Neural cell (in vitro differentiated cells): ENCODE results near the gene HOXC6. TPM values are rescaled to one million over a fixed set of nuclear protein-coding genes. Genes with fewer than 3 reads are reported as not detected.

Experiments
- H2AFZ ChIP-seq: fragments of 200-600, 300-800 bp; sonication (generic), shearing (Covaris generic); 2 replicates; pipeline ENCODE4 v1.6.0; 2014; ENCODE audit warnings: low read depth, mild to moderate bottlenecking, antibody characterized with exemption, low read length, moderate library complexity
- H3F3A ChIP-seq: fragments of 200-600 bp; shearing (Covaris generic); 2 replicates; pipeline ENCODE4 v1.6.1; 2016; ENCODE audit warnings: mild to moderate bottlenecking, moderate library complexity, mixed read lengths, antibody characterized with exemption, low read length; ENCODE audit not compliant: insufficient read depth, poor library complexity, severe bottlenecking
- H3K27ac ChIP-seq: fragments of 200-600, 300-800 bp; sonication (generic), shearing (Covaris generic); 2 replicates; pipeline ENCODE4 v1.5.1; 2014; ENCODE audit warnings: mild to moderate bottlenecking, low read length, moderate library complexity
- H3K27me3 ChIP-seq: fragments of 300-800, 200-600 bp; sonication (generic), shearing (Covaris generic); 2 replicates; pipeline ENCODE4 v1.6.0; 2014; ENCODE audit warnings: mild to moderate bottlenecking, low read depth, low read length, moderate library complexity; ENCODE audit not compliant: insufficient read depth
- H3K36me3 ChIP-seq: fragments of 300-800, 200-600 bp; sonication (generic), shearing (Covaris generic); 2 replicates; pipeline ENCODE4 v1.5.1; 2014; ENCODE audit warnings: mild to moderate bottlenecking, antibody characterized with exemption, low read length, moderate library complexity; ENCODE audit not compliant: insufficient read depth
- H3K4me2 ChIP-seq: fragments of 300-800, 200-600 bp; sonication (generic), shearing (Covaris generic); 2 replicates; pipeline ENCODE4 v1.6.0; 2014; ENCODE audit warnings: mild to moderate bottlenecking, low read length
- H3K4me3 ChIP-seq: fragments of 300-800, 200-600 bp; sonication (generic), shearing (Covaris generic); 2 replicates; pipeline ENCODE4 v1.5.1; 2014; ENCODE audit warnings: mild to moderate bottlenecking, low read length, moderate library complexity
- H3K79me2 ChIP-seq: fragments of 200-600 bp; shearing (Covaris generic); replicated peaks from 2 replicates; pipeline ENCODE4 v1.6.0; 2014; ENCODE audit warnings: mild to moderate bottlenecking, low read length, moderate library complexity; ENCODE audit not compliant: insufficient read depth
- H3K9ac ChIP-seq: fragments of 300-800, 200-600 bp; sonication (generic), shearing (Covaris generic); 2 replicates; pipeline ENCODE4 v1.6.1; 2016; ENCODE audit warnings: mild to moderate bottlenecking, low read length, mixed read lengths
- H3K9me2 ChIP-seq: fragments of 200-600 bp; shearing (Covaris generic); 2 replicates; pipeline ENCODE4 v1.6.1; 2016; ENCODE audit warnings: mild to moderate bottlenecking, low read length, mixed read lengths; ENCODE audit not compliant: insufficient read depth
- H3K9me3 ChIP-seq: fragments of 200-600, 300-800 bp; sonication (generic), shearing (Covaris generic); 2 replicates; pipeline ENCODE4 v1.6.1; 2016; ENCODE audit warnings: mild to moderate bottlenecking, mixed run types, low read length, moderate library complexity, mixed read lengths
- H4K20me1 ChIP-seq: fragments of 200-600 bp; shearing (Covaris generic); 2 replicates; pipeline ENCODE4 v1.6.1; 2016; ENCODE audit warnings: mild to moderate bottlenecking, mixed run types; ENCODE audit not compliant: insufficient read depth
- EP300 ChIP-seq: fragments of 450-650 bp; conservative IDR thresholded peaks from 2 replicates; pipeline ENCODE4 v1.6.1; 2014; ENCODE audit warnings: antibody characterized with exemption, mild to moderate bottlenecking, moderate library complexity; ENCODE audit not compliant: poor library complexity, severe bottlenecking
- EZH2 ChIP-seq: fragments of 200-600, 300-800 bp; shearing (Covaris generic), sonication (generic); IDR thresholded peaks from 2 replicates; pipeline ENCODE4 v1.6.1; 2014; ENCODE audit warnings: antibody characterized with exemption, low read length, borderline replicate concordance, mild to moderate bottlenecking; ENCODE audit not compliant: insufficient read depth, poor library complexity, severe bottlenecking
- MXI1 ChIP-seq: fragments of 450-650 bp; conservative IDR thresholded peaks from 2 replicates; pipeline ENCODE4 v1.6.1; 2014; ENCODE audit warnings: antibody characterized with exemption, mild to moderate bottlenecking; ENCODE audit not compliant: poor library complexity, severe bottlenecking
- POLR2AphosphoS5 ChIP-seq: IDR thresholded peaks from 2 replicates; pipeline ENCODE4 v1.6.1; 2012
- RAD21 ChIP-seq: fragments of 450-650 bp; conservative IDR thresholded peaks from 2 replicates; pipeline ENCODE4 v1.6.1; 2014; ENCODE audit warnings: antibody characterized with exemption, mild to moderate bottlenecking, moderate library complexity
- SMC3 ChIP-seq: fragments of 450-650 bp; conservative IDR thresholded peaks from 2 replicates; pipeline ENCODE4 v1.6.1; 2014; ENCODE audit warnings: antibody characterized with exemption, mild to moderate bottlenecking, moderate library complexity; ENCODE audit not compliant: poor library complexity
- TAF1 ChIP-seq: IDR thresholded peaks from 2 replicates; pipeline ENCODE4 v1.6.1; 2012; ENCODE audit warnings: low read depth
- polyA plus RNA-seq: library from polyadenylated mRNA; depleted of rRNA; stranded (reverse); fragments of >200 nt; gene quantifications from 2 replicates; pipeline ENCODE4 v1.2.3, GENCODE V29; 2014
- TF ChIP-seq, protein P1 (sequence below): IDR thresholded peaks from 2 replicates; pipeline ENCODE4 v1.6.1; 2012; ENCODE audit warnings: borderline replicate concordance
- TF ChIP-seq, protein P2 (sequence below): fragments of 450-650 bp; IDR thresholded peaks from 2 replicates; pipeline ENCODE4 v1.5.1; 2014; ENCODE audit warnings: antibody characterized with exemption, mild to moderate bottlenecking, moderate library complexity; ENCODE audit not compliant: poor library complexity, severe bottlenecking

Gene HOXC6
- polyA plus RNA-seq, 1 donor from 2014 or later: not detected

DNA sequence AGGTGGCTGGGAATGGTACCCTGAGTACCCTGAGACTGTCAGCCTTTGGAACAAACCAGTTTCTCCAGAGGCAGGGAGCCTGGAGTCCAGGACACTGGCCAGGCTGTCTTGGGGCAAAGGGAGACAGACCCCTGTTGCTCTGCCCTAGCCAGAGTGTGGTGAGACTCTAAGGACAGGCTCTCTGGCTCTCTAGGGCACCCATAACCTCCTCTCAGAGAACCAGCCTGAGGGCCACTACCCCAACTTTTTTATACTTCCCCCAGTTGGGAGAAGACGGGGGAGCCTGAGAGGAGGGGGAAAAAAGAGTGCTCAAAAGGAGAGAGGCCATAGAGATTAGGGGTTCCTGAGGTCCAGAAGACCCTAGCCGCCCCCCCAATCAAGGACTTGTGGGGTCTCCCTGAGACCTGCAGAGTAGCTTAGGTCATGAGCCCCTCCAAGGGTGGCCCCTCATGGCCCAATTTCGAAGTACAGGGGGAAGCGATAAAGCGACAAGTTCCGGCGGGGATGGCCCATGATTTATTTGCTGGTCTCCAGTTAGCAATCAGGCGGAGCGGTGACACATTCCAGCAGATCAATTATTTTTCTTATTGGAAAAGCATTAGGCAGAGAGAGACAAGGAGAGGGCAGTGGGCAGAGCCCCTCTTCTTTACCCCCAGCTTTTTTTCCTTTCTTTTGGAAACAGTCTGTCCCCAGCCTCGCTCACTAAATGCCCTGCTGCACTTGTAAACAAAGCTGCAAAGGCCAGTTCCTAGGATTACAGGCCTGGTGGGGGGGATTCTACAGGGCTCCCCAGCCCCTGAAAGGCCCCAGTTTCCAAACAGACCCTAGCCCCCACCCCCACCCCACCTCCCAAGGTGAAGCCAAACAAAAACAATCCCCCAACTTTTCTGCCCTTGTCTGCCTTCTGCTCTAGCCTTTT lies 17.9 kb upstream of the HOXC6 start:
- Histone ChIP-seq H3K4me3 (no peak overlapping the region), H3K79me2 (no peaks in the 10 kb centered on the region), H3K9me2 (no peaks in the 10 kb centered on the region), H3F3A (no peaks in the 10 kb centered on the region), H3K9me3 (no peaks in the 10 kb centered on the region), H3K27me3 (peaks cover 99% of the 10 kb centered on the region), H3K36me3 (no peaks in the 10 kb centered on the region), H3K4me2 (no peak overlapping the region), H3K27ac (no peak overlapping the region), H4K20me1 (no peaks in the 10 kb centered on the region), H2AFZ (no peak overlapping the region), H3K9ac (no peak overlapping the region)
- no peak for TF ChIP-seq EZH2
- TF ChIP-seq, protein P1, sequence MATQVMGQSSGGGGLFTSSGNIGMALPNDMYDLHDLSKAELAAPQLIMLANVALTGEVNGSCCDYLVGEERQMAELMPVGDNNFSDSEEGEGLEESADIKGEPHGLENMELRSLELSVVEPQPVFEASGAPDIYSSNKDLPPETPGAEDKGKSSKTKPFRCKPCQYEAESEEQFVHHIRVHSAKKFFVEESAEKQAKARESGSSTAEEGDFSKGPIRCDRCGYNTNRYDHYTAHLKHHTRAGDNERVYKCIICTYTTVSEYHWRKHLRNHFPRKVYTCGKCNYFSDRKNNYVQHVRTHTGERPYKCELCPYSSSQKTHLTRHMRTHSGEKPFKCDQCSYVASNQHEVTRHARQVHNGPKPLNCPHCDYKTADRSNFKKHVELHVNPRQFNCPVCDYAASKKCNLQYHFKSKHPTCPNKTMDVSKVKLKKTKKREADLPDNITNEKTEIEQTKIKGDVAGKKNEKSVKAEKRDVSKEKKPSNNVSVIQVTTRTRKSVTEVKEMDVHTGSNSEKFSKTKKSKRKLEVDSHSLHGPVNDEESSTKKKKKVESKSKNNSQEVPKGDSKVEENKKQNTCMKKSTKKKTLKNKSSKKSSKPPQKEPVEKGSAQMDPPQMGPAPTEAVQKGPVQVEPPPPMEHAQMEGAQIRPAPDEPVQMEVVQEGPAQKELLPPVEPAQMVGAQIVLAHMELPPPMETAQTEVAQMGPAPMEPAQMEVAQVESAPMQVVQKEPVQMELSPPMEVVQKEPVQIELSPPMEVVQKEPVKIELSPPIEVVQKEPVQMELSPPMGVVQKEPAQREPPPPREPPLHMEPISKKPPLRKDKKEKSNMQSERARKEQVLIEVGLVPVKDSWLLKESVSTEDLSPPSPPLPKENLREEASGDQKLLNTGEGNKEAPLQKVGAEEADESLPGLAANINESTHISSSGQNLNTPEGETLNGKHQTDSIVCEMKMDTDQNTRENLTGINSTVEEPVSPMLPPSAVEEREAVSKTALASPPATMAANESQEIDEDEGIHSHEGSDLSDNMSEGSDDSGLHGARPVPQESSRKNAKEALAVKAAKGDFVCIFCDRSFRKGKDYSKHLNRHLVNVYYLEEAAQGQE: no peak
- no peak for TF ChIP-seq POLR2AphosphoS5
- TF ChIP-seq, protein P2, sequence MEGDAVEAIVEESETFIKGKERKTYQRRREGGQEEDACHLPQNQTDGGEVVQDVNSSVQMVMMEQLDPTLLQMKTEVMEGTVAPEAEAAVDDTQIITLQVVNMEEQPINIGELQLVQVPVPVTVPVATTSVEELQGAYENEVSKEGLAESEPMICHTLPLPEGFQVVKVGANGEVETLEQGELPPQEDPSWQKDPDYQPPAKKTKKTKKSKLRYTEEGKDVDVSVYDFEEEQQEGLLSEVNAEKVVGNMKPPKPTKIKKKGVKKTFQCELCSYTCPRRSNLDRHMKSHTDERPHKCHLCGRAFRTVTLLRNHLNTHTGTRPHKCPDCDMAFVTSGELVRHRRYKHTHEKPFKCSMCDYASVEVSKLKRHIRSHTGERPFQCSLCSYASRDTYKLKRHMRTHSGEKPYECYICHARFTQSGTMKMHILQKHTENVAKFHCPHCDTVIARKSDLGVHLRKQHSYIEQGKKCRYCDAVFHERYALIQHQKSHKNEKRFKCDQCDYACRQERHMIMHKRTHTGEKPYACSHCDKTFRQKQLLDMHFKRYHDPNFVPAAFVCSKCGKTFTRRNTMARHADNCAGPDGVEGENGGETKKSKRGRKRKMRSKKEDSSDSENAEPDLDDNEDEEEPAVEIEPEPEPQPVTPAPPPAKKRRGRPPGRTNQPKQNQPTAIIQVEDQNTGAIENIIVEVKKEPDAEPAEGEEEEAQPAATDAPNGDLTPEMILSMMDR: no peak
- TF ChIP-seq RAD21: no peak
- no peak for TF ChIP-seq SMC3
- TF ChIP-seq MXI1: no peak
- no peak for TF ChIP-seq TAF1
- no peak for TF ChIP-seq EP300

DNA sequence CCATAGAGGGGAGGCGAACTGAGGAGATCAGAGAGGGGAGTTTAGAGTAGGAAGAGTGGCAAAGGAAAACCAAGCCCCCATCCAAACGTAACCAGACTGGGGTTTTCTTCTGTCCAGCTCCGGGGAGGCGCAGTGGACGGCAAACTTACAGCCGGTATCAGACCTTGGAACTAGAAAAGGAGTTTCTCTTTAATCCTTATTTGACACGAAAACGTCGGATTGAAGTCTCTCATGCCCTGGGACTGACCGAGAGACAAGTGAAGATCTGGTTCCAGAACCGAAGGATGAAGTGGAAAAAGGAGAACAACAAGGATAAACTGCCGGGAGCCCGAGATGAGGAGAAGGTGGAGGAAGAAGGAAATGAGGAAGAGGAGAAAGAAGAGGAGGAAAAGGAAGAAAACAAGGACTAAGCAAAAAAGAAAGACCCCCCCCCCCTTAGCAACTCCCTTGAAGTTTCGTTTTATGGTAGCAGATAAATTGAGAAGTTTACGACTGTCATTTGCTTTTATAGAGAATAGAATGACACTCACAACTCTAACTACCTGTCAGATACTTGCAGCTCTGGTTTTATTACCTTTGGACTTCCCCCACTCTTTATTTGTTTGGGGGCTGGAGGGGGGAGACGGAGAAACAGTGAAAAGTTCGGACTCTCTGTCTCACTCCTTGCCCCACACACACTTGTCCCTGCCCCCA lies 17.1 kb upstream of the HOXC6 start:
- Histone ChIP-seq H4K20me1 (no peaks in the 10 kb centered on the region), H3K4me2 (no peak overlapping the region), H3K4me3 (no peak overlapping the region), H3K9me2 (no peaks in the 10 kb centered on the region), H3K36me3 (no peaks in the 10 kb centered on the region), H3K9me3 (no peaks in the 10 kb centered on the region), H3K27me3 (peaks cover 99% of the 10 kb centered on the region), H3K79me2 (no peaks in the 10 kb centered on the region), H2AFZ (no peak overlapping the region), H3K27ac (no peak overlapping the region), H3K9ac (no peak overlapping the region), H3F3A (no peaks in the 10 kb centered on the region)
- no peak for TF ChIP-seq SMC3
- TF ChIP-seq, protein P1: no peak
- no peak for TF ChIP-seq EZH2
- no peak for TF ChIP-seq EP300
- TF ChIP-seq TAF1: no peak
- TF ChIP-seq POLR2AphosphoS5: no peak
- TF ChIP-seq, protein P2: no peak
- TF ChIP-seq RAD21: no peak
- no peak for TF ChIP-seq MXI1
